ENCODE data around the gene KIF26B.

The KIF26B gene

DNA sequence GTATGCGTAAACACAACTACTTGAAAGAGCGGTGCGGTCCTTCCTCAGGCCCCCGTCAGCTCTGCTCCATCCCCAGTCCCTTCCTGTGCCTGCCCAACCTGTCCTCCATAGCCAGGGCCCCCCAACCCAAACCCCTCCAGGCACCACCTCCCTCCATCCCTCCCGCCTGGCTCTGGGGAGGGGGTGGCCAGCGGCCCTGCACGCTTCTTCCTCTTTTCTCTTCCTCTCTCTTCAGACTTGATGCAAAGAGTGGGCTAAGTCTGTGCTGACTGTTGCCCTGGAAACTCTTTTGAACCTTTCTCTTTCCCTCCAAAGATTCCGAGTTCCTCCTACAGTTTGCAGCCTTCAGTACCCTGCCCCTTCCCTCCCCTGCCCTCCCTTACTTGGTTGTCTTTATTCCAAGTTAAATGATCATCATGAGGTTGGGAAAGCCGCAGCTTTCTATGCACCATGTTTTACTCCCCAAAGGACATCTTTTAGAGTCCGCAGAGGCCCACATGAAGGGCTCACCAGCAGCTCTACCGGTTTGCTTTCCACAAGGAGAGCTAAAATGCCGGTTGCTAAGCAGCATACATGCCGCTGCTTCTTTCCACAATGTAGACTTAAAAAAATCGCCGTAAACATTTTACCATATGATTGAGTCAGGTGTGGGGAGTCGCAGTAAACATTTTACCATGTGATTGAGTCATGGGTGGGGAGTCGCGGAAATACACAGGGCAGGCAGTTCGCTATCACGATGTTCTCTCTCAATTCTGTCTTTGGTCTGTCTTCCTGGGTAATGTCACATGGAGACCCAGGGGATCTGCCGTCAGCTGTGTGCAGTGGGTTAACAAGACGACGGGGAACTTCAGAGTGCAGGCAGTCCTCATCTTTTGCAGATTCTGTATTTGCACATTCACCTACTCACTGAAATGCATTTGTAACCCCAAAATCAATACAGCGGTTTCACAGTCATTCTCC lies 525.3 kb downstream of the KIF26B start:
- Histone ChIP-seq H3K4me1 (ENCODE audit: control extremely low read depth in 1 of 4, control insufficient read depth in 4 of 4, insufficient read depth in 4 of 4, low read length in 3 of 4) (peaks cover 0 to 13% (median 10%) of the 10 kb centered on the region in 4 experiments), H3K9me3 (ENCODE audit: control extremely low read depth in 1 of 5, control insufficient read depth in 4 of 5, insufficient read depth in 2 of 5, low read depth in 1 of 5, low read length in 4 of 5) (no peaks in the 10 kb centered on the region), H3K36me3 (ENCODE audit: control insufficient read depth in 4 of 4, insufficient read depth in 4 of 4, low read length in 3 of 4) (no peaks in the 10 kb centered on the region), H3K27ac (ENCODE audit: insufficient read depth in 1 of 2, low read depth in 1 of 2, low read length in 2 of 2, poor library complexity in 1 of 2, severe bottlenecking in 2 of 2) (no peak overlapping the region), H3K27me3 (replicated peaks in 2 of 5; ENCODE audit: control insufficient read depth in 4 of 5, insufficient read depth in 5 of 5, low read length in 4 of 5) (no peaks in the 10 kb centered on the region), H3K4me3 (ENCODE audit: control insufficient read depth in 1 of 7, extremely low read depth in 1 of 7, insufficient read depth in 4 of 7, low read depth in 2 of 7, low read length in 6 of 7) (no peak overlapping the region)
- ChIA-PET CTCF (no interaction called here), POLR2A (no interaction called here)
- WGBS (ENCODE audit: insufficient coverage): 69% methylated on average over 22 of the region's 24 CpGs
- peak in 2 of 3 donors; percentile 70 to 75 for DNase-seq

DNA sequence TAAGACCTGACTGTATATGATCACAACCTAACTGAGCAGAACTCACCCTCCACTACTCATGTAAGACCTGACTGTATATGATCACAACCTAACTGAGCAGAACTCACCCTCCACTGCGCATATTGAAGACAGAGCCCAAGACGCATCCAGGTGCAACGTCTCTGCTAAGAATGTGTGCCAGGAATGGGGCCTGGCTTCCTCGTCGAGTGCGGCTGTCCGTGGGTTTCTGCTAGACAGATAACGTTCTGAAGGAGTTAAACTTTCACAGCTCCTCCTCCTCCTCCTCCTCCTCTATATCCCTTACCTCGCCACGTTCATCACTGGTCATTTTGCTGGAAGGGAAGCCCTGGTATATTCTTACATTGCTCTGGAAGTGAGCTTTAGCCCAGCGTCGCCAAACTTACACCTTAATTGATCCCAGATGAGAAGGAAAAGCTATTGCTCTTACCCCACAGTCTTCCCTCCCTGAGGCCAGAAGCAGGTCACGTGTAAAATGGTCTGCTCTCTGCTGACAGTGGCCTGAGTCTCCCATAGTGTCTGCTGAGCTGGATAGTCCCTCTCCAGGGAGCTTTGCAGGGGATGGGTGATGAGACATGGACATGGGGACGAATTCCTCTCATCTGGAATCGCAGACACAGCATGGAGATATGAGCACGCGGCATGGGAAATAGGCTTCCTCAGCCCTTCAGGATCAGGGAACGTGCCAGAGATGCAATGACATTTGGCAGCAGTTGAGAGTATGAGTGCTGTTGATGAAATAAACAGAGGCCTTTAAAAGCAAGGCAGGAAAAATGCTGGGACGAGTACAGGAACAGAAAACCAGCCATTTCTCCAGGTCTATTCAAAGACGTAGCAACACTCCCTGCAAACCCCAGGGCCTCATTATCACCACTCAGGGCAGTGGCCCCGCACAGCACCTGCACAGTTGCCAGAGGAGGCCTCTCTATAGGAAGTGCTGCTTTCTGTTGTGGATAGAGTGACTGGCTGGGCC lies 528.1 kb downstream of the KIF26B start:
- Histone ChIP-seq H3K27ac (ENCODE audit: insufficient read depth in 1 of 2, low read depth in 1 of 2, low read length in 2 of 2, poor library complexity in 1 of 2, severe bottlenecking in 2 of 2) (no peak overlapping the region), H3K4me3 (ENCODE audit: control insufficient read depth in 1 of 7, extremely low read depth in 1 of 7, insufficient read depth in 4 of 7, low read depth in 2 of 7, low read length in 6 of 7) (no peak overlapping the region), H3K27me3 (replicated peaks in 2 of 5; ENCODE audit: control insufficient read depth in 4 of 5, insufficient read depth in 5 of 5, low read length in 4 of 5) (peaks cover 0 to 20% (median 3%) of the 10 kb centered on the region in 5 experiments), H3K4me1 (ENCODE audit: control extremely low read depth in 1 of 4, control insufficient read depth in 4 of 4, insufficient read depth in 4 of 4, low read length in 3 of 4) (peaks cover 0 to 17% (median 15%) of the 10 kb centered on the region in 4 experiments), H3K36me3 (ENCODE audit: control insufficient read depth in 4 of 4, insufficient read depth in 4 of 4, low read length in 3 of 4) (no peaks in the 10 kb centered on the region), H3K9me3 (ENCODE audit: control extremely low read depth in 1 of 5, control insufficient read depth in 4 of 5, insufficient read depth in 2 of 5, low read depth in 1 of 5, low read length in 4 of 5) (no peaks in the 10 kb centered on the region)
- POLR2A ChIA-PET: no interaction called here
- DNase-seq: no peak
- CTCF ChIA-PET: no interaction called here
- WGBS (ENCODE audit: insufficient coverage): 94% methylated on average over 19 of the region's 21 CpGs

GRCh38 chr1:245683676-245684075 lies 528.9 kb downstream of the KIF26B start:
- H3K4me1 ChIP-seq (ENCODE audit: control extremely low read depth in 1 of 4, control insufficient read depth in 4 of 4, insufficient read depth in 4 of 4, low read length in 3 of 4): peaks cover 0 to 21% (median 19%) of the 10 kb centered on the region in 4 experiments
- no peak overlapping the region for H3K27ac ChIP-seq (ENCODE audit: insufficient read depth in 1 of 2, low read depth in 1 of 2, low read length in 2 of 2, poor library complexity in 1 of 2, severe bottlenecking in 2 of 2)
- H3K9me3 ChIP-seq (ENCODE audit: control extremely low read depth in 1 of 5, control insufficient read depth in 4 of 5, insufficient read depth in 2 of 5, low read depth in 1 of 5, low read length in 4 of 5): no peaks in the 10 kb centered on the region
- POLR2A ChIA-PET: no interaction called here
- DNase-seq: no peak
- no peak overlapping the region for H3K4me3 ChIP-seq (ENCODE audit: control insufficient read depth in 1 of 7, extremely low read depth in 1 of 7, insufficient read depth in 4 of 7, low read depth in 2 of 7, low read length in 6 of 7)
- no peaks in the 10 kb centered on the region for H3K36me3 ChIP-seq (ENCODE audit: control insufficient read depth in 4 of 4, insufficient read depth in 4 of 4, low read length in 3 of 4)
- CTCF ChIA-PET: no interaction called here
- WGBS (ENCODE audit: insufficient coverage): 97% methylated on average over 6 of the region's 9 CpGs
- H3K27me3 ChIP-seq (replicated peaks in 2 of 5; ENCODE audit: control insufficient read depth in 4 of 5, insufficient read depth in 5 of 5, low read length in 4 of 5): peaks cover 0 to 25% (median 3%) of the 10 kb centered on the region in 5 experiments

DNA sequence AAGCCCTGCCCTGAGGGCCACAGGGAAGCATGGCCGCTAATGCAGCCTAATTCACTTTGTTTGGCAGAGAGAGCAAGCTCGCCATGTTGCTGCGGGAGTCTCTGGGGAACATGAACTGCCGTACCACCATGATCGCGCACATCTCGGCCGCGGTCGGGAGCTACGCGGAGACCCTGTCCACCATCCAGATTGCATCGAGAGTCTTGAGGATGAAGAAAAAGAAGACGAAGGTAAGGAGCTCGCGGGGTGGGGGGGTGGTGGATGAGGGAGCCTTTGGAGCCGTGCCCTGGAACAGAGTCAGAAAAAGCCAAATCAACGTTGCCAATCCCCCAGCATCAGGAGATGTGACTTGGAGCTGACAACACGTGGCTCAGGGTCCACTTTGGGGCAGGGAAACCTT lies 529.4 kb downstream of the KIF26B start:
- DNase-seq: no peak
- POLR2A ChIA-PET: no interaction called here
- Histone ChIP-seq H3K4me3 (ENCODE audit: control insufficient read depth in 1 of 7, extremely low read depth in 1 of 7, insufficient read depth in 4 of 7, low read depth in 2 of 7, low read length in 6 of 7) (no peak overlapping the region), H3K27me3 (replicated peaks in 2 of 5; ENCODE audit: control insufficient read depth in 4 of 5, insufficient read depth in 5 of 5, low read length in 4 of 5) (peaks cover 0 to 30% (median 3%) of the 10 kb centered on the region in 5 experiments), H3K27ac (ENCODE audit: insufficient read depth in 1 of 2, low read depth in 1 of 2, low read length in 2 of 2, poor library complexity in 1 of 2, severe bottlenecking in 2 of 2) (no peak overlapping the region), H3K36me3 (ENCODE audit: control insufficient read depth in 4 of 4, insufficient read depth in 4 of 4, low read length in 3 of 4) (no peaks in the 10 kb centered on the region), H3K4me1 (ENCODE audit: control extremely low read depth in 1 of 4, control insufficient read depth in 4 of 4, insufficient read depth in 4 of 4, low read length in 3 of 4) (peaks cover 0 to 21% (median 19%) of the 10 kb centered on the region in 4 experiments), H3K9me3 (ENCODE audit: control extremely low read depth in 1 of 5, control insufficient read depth in 4 of 5, insufficient read depth in 2 of 5, low read depth in 1 of 5, low read length in 4 of 5) (no peaks in the 10 kb centered on the region)
- 97% methylated on average over 17 of the region's 19 CpGs for WGBS (ENCODE audit: insufficient coverage)
- CTCF ChIA-PET: interaction anchor here (1.0 kb wide), 1 partner anchor 15 kb away, joined by 3 read pairs; no protein-coding TSS in a partner anchor

GRCh38 chr1:245684571-245684970 lies 529.8 kb downstream of the KIF26B start:
- peaks cover 0 to 31% (median 3%) of the 10 kb centered on the region in 5 experiments for H3K27me3 ChIP-seq (replicated peaks in 2 of 5; ENCODE audit: control insufficient read depth in 4 of 5, insufficient read depth in 5 of 5, low read length in 4 of 5)
- no peaks in the 10 kb centered on the region for H3K36me3 ChIP-seq (ENCODE audit: control insufficient read depth in 4 of 4, insufficient read depth in 4 of 4, low read length in 3 of 4)
- DNase-seq: no peak
- ChIA-PET CTCF (interaction anchor here (1.0 kb wide), 1 partner anchor 15 kb away, joined by 3 read pairs; no protein-coding TSS in a partner anchor), POLR2A (no interaction called here)
- no peaks in the 10 kb centered on the region for H3K9me3 ChIP-seq (ENCODE audit: control extremely low read depth in 1 of 5, control insufficient read depth in 4 of 5, insufficient read depth in 2 of 5, low read depth in 1 of 5, low read length in 4 of 5)
- H3K4me3 ChIP-seq (ENCODE audit: control insufficient read depth in 1 of 7, extremely low read depth in 1 of 7, insufficient read depth in 4 of 7, low read depth in 2 of 7, low read length in 6 of 7): no peak overlapping the region
- peaks cover 0 to 21% (median 19%) of the 10 kb centered on the region in 4 experiments for H3K4me1 ChIP-seq (ENCODE audit: control extremely low read depth in 1 of 4, control insufficient read depth in 4 of 4, insufficient read depth in 4 of 4, low read length in 3 of 4)
- 95% methylated on average over 5 of the region's 7 CpGs for WGBS (ENCODE audit: insufficient coverage)
- no peak overlapping the region for H3K27ac ChIP-seq (ENCODE audit: insufficient read depth in 1 of 2, low read depth in 1 of 2, low read length in 2 of 2, poor library complexity in 1 of 2, severe bottlenecking in 2 of 2)

DNA sequence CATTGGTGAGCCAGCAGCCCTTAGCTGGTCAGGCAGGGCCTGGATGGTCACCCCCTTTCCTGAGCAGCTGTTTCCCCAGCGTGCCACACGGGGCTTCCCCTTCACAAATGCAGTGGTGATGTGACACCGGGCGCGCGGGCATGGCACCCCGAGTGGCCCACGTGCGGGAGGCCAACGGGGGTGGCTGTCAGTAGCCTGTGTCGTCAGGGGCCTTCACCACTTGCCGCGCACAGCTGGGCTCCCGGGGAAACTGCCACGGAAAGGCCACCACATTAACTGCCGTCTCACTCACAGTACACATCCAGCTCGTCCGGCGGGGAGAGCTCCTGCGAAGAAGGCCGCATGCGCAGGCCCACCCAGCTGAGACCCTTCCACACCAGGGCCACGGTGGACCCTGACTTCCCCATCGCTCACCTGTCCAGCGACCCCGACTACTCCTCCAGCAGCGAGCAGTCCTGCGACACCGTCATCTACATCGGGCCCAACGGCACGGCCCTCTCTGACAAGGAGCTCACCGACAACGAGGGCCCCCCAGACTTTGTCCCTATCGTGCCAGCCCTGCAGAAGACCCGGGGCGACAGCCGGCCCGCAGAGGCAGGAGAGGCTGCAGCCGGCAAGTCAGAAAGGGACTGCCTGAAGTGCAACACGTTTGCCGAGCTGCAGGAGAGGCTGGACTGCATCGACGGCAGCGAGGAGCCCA lies 530.5 kb downstream of the KIF26B start:
- Histone ChIP-seq H3K27ac (ENCODE audit: insufficient read depth in 1 of 2, low read depth in 1 of 2, low read length in 2 of 2, poor library complexity in 1 of 2, severe bottlenecking in 2 of 2) (no peak overlapping the region), H3K36me3 (ENCODE audit: control insufficient read depth in 4 of 4, insufficient read depth in 4 of 4, low read length in 3 of 4) (no peaks in the 10 kb centered on the region), H3K9me3 (ENCODE audit: control extremely low read depth in 1 of 5, control insufficient read depth in 4 of 5, insufficient read depth in 2 of 5, low read depth in 1 of 5, low read length in 4 of 5) (no peaks in the 10 kb centered on the region), H3K27me3 (replicated peaks in 2 of 5; ENCODE audit: control insufficient read depth in 4 of 5, insufficient read depth in 5 of 5, low read length in 4 of 5) (peaks cover 0 to 31% (median 3%) of the 10 kb centered on the region in 5 experiments), H3K4me1 (ENCODE audit: control extremely low read depth in 1 of 4, control insufficient read depth in 4 of 4, insufficient read depth in 4 of 4, low read length in 3 of 4) (peaks cover 0 to 16% (median 14%) of the 10 kb centered on the region in 4 experiments), H3K4me3 (ENCODE audit: control insufficient read depth in 1 of 7, extremely low read depth in 1 of 7, insufficient read depth in 4 of 7, low read depth in 2 of 7, low read length in 6 of 7) (no peak overlapping the region)
- POLR2A ChIA-PET: no interaction called here
- CTCF ChIA-PET: interaction anchor here (1.0 kb wide), 1 partner anchor 16 kb away, joined by 3 read pairs; no protein-coding TSS in a partner anchor
- no peak for DNase-seq
- WGBS (ENCODE audit: insufficient coverage): 95% methylated on average over 45 of the region's 45 CpGs

All from common myeloid progenitor, CD34-positive (primary cell).